GM23338 (cell line): ENCODE results near the gene UBALD2. TPM values are rescaled to one million over a fixed set of nuclear protein-coding genes. Genes with fewer than 3 reads are reported as not detected.

Experiments used
- ATAC-seq: fragments of 200-7000 bp; cut with Tn5 transposase; 3 replicates; pipeline ENCODE4 v1.9.1; 2020
- DNase-seq: peaks from one replicate; pipeline ENCODE4 v3.0.0-alpha.2; 2015; ENCODE audit warnings: low spot score
- H2AFZ ChIP-seq: fragments of 200-600 bp; sonication (generic); 2 replicates; pipeline ENCODE4 v1.8.0; 2016; ENCODE audit warnings: antibody characterized with exemption, mild to moderate bottlenecking, moderate library complexity
- H3F3A ChIP-seq: fragments of 200-600 bp; sonication (generic); replicated peaks from 2 replicates; pipeline ENCODE4 v1.8.0; 2017; ENCODE audit warnings: antibody characterized with exemption, mixed run types, low read depth
- H3K27ac ChIP-seq: fragments of 200-600 bp; sonication (generic); 2 replicates; pipeline ENCODE4 v1.6.1; 2016; ENCODE audit warnings: low read depth
- H3K27me3 ChIP-seq: fragments of 200-600 bp; sonication (generic); 2 replicates; pipeline ENCODE4 v1.8.0; 2016; ENCODE audit warnings: mild to moderate bottlenecking, mixed run types, moderate library complexity; ENCODE audit not compliant: insufficient read depth
- H3K36me3 ChIP-seq: fragments of 200-600 bp; sonication (generic); 2 replicates; pipeline ENCODE4 v1.8.0; 2016; ENCODE audit warnings: mild to moderate bottlenecking; ENCODE audit not compliant: insufficient read depth
- H3K4me1 ChIP-seq: fragments of 200-600 bp; sonication (generic); 2 replicates; pipeline ENCODE4 v1.8.0; 2016; ENCODE audit warnings: mild to moderate bottlenecking, moderate library complexity; ENCODE audit not compliant: insufficient read depth
- H3K4me2 ChIP-seq: fragments of 200-600 bp; sonication (generic); 2 replicates; pipeline ENCODE4 v1.7.1; 2017; ENCODE audit warnings: mixed run types
- H3K4me3 ChIP-seq: fragments of 200-600 bp; sonication (generic); 2 replicates; pipeline ENCODE4 v1.6.1; 2016; ENCODE audit warnings: mixed run types
- H3K79me2 ChIP-seq: fragments of 200-600 bp; sonication (generic); replicated peaks from 2 replicates; pipeline ENCODE4 v1.8.0; 2017; ENCODE audit warnings: mild to moderate bottlenecking; ENCODE audit not compliant: insufficient read depth
- H3K9me2 ChIP-seq: fragments of 200-600 bp; sonication (generic); 2 replicates; pipeline ENCODE4 v1.8.0; 2017; ENCODE audit not compliant: insufficient read depth
- H4K20me1 ChIP-seq: fragments of 200-600 bp; sonication (generic); replicated peaks from 2 replicates; pipeline ENCODE4 v1.8.0; 2017; ENCODE audit warnings: mild to moderate bottlenecking; ENCODE audit not compliant: insufficient read depth
- H3K27ac Mint-ChIP-seq: 2 replicates; pipeline ENCODE4 v1.8.0; 2020; ENCODE audit warnings: inconsistent platforms, mild to moderate bottlenecking, moderate library complexity, mixed read lengths
- H3K27me3 Mint-ChIP-seq: 3 replicates; pipeline ENCODE4 v1.8.0; 2022; ENCODE audit warnings: low read depth, mild to moderate bottlenecking, moderate library complexity, mixed read lengths, inconsistent platforms; ENCODE audit not compliant: insufficient read depth, poor library complexity
- H3K36me3 Mint-ChIP-seq: 3 replicates; pipeline ENCODE4 v1.8.0; 2021; ENCODE audit warnings: low read depth, mild to moderate bottlenecking, inconsistent platforms, moderate library complexity, mixed read lengths
- H3K4me1 Mint-ChIP-seq: 3 replicates; pipeline ENCODE4 v1.8.0; 2020; ENCODE audit warnings: mild to moderate bottlenecking, inconsistent platforms, mixed read lengths
- H3K4me3 Mint-ChIP-seq: 3 replicates; pipeline ENCODE4 v1.8.0; 2021; ENCODE audit warnings: moderate library complexity, mild to moderate bottlenecking, inconsistent platforms, mixed read lengths
- H3K9me3 Mint-ChIP-seq: 3 replicates; pipeline ENCODE4 v1.8.0; 2020; ENCODE audit warnings: moderate library complexity, mild to moderate bottlenecking, inconsistent platforms, mixed read lengths
- CREB1 ChIP-seq: fragments of 250-450 bp; sonication (Bioruptor Pico); IDR thresholded peaks from 2 replicates; pipeline ENCODE4 v1.5.0; 2020; ENCODE audit warnings: low read depth, mild to moderate bottlenecking, moderate library complexity
- EZH2 ChIP-seq: fragments of 200-600 bp; sonication (generic); IDR thresholded peaks from one replicate; pipeline ENCODE4 v1.8.0; 2017; ENCODE audit warnings: antibody characterized with exemption, mild to moderate bottlenecking, low read depth; ENCODE audit not compliant: unreplicated experiment
- EZH2phosphoT487 ChIP-seq: fragments of 200-600 bp; sonication (generic); IDR thresholded peaks from one replicate; pipeline ENCODE4 v1.8.1; 2018; ENCODE audit warnings: antibody characterized with exemption; ENCODE audit not compliant: unreplicated experiment
- JUNB ChIP-seq: IDR thresholded peaks from one replicate; pipeline ENCODE4 v1.6.1; 2016; ENCODE audit warnings: antibody characterized with exemption; ENCODE audit not compliant: unreplicated experiment
- NANOG ChIP-seq: IDR thresholded peaks from 2 replicates; pipeline ENCODE4 v1.6.1; 2016; ENCODE audit warnings: antibody characterized with exemption, borderline replicate concordance
- POLR2AphosphoS5 ChIP-seq: IDR thresholded peaks from 2 replicates; pipeline ENCODE4 v1.6.1; 2016; ENCODE audit warnings: antibody characterized with exemption, low read depth
- STAT1 ChIP-seq: IDR thresholded peaks from one replicate; pipeline ENCODE4 v1.6.1; 2016; ENCODE audit warnings: antibody characterized with exemption; ENCODE audit not compliant: unreplicated experiment
- ZNF114 ChIP-seq: fragments of 250-450 bp; sonication (Bioruptor Pico); IDR thresholded peaks from 2 replicates; pipeline ENCODE4 v1.5.0; 2020; ENCODE audit warnings: mild to moderate bottlenecking, moderate library complexity
- ZNF331 ChIP-seq: fragments of 250-450 bp; sonication (Bioruptor Pico); IDR thresholded peaks from 2 replicates; pipeline ENCODE4 v1.5.0; 2020; ENCODE audit warnings: low read depth, mild to moderate bottlenecking, moderate library complexity
- polyA plus RNA-seq: library from polyadenylated mRNA; unstranded; fragments of >200 nt; fragmentation: Nextera tagmentation; extraction: Ambion mirVana; gene quantifications from 2 replicates; pipeline ENCODE4 v1.2.1, GENCODE V29; 2016
- total RNA-seq: library from RNA; depleted of rRNA; stranded (reverse); fragments of >200 nt; shearing (Covaris generic); gene quantifications from 2 replicates; pipeline ENCODE4 v1.2.3, GENCODE V29; 2014
- TF ChIP-seq, protein P1 (sequence below): fragments of 250-450 bp; sonication (Bioruptor Pico); IDR thresholded peaks from 2 replicates; pipeline ENCODE4 v1.5.0; 2020; ENCODE audit warnings: mild to moderate bottlenecking, moderate library complexity
- TF ChIP-seq, protein P2 (sequence below): IDR thresholded peaks from one replicate; pipeline ENCODE4 v1.6.1; 2018; ENCODE audit warnings: antibody characterized with exemption; ENCODE audit not compliant: unreplicated experiment
- TF ChIP-seq, protein P3 (sequence below): IDR thresholded peaks from 2 replicates; pipeline ENCODE4 v1.6.1; 2016; ENCODE audit warnings: antibody characterized with exemption
- TF ChIP-seq, protein P4 (sequence below), 2 experiments: fragments of 200-600 bp in 1 of 2; sonication (generic) in 1 of 2; conservative IDR thresholded peaks; 2 replicates each; pipeline versions ENCODE4 v1.5.1 to v1.6.1; 2016 to 2017; ENCODE audit warnings: antibody characterized with exemption in 2 of 2, low read depth in 2 of 2, mild to moderate bottlenecking in 2 of 2, moderate library complexity in 1 of 2

The UBALD2 gene
- total and polyA plus RNA-seq, 2 experiments from 2014 or later, result 2.2 to 3.1 TPM

GRCh38 chr17:76296889-76297288 lies 31.7 kb downstream of the UBALD2 start (continued):
- TF ChIP-seq, protein P1, sequence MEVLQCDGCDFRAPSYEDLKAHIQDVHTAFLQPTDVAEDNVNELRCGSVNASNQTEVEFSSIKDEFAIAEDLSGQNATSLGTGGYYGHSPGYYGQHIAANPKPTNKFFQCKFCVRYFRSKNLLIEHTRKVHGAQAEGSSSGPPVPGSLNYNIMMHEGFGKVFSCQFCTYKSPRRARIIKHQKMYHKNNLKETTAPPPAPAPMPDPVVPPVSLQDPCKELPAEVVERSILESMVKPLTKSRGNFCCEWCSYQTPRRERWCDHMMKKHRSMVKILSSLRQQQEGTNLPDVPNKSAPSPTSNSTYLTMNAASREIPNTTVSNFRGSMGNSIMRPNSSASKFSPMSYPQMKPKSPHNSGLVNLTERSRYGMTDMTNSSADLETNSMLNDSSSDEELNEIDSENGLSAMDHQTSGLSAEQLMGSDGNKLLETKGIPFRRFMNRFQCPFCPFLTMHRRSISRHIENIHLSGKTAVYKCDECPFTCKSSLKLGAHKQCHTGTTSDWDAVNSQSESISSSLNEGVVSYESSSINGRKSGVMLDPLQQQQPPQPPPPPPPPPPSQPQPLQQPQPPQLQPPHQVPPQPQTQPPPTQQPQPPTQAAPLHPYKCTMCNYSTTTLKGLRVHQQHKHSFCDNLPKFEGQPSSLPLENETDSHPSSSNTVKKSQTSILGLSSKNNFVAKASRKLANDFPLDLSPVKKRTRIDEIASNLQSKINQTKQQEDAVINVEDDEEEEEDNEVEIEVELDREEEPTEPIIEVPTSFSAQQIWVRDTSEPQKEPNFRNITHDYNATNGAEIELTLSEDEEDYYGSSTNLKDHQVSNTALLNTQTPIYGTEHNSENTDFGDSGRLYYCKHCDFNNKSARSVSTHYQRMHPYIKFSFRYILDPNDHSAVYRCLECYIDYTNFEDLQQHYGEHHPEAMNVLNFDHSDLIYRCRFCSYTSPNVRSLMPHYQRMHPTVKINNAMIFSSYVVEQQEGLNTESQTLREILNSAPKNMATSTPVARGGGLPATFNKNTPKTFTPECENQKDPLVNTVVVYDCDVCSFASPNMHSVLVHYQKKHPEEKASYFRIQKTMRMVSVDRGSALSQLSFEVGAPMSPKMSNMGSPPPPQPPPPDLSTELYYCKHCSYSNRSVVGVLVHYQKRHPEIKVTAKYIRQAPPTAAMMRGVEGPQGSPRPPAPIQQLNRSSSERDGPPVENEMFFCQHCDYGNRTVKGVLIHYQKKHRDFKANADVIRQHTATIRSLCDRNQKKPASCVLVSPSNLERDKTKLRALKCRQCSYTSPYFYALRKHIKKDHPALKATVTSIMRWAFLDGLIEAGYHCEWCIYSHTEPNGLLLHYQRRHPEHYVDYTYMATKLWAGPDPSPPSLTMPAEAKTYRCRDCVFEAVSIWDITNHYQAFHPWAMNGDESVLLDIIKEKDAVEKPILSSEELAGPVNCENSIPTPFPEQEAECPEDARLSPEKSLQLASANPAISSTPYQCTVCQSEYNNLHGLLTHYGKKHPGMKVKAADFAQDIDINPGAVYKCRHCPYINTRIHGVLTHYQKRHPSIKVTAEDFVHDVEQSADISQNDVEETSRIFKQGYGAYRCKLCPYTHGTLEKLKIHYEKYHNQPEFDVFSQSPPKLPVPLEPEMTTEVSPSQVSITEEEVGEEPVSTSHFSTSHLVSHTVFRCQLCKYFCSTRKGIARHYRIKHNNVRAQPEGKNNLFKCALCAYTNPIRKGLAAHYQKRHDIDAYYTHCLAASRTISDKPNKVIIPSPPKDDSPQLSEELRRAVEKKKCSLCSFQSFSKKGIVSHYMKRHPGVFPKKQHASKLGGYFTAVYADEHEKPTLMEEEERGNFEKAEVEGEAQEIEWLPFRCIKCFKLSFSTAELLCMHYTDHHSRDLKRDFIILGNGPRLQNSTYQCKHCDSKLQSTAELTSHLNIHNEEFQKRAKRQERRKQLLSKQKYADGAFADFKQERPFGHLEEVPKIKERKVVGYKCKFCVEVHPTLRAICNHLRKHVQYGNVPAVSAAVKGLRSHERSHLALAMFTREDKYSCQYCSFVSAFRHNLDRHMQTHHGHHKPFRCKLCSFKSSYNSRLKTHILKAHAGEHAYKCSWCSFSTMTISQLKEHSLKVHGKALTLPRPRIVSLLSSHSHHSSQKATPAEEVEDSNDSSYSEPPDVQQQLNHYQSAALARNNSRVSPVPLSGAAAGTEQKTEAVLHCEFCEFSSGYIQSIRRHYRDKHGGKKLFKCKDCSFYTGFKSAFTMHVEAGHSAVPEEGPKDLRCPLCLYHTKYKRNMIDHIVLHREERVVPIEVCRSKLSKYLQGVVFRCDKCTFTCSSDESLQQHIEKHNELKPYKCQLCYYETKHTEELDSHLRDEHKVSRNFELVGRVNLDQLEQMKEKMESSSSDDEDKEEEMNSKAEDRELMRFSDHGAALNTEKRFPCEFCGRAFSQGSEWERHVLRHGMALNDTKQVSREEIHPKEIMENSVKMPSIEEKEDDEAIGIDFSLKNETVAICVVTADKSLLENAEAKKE (CRISPR knock-in tag), result no peak
- no peak for TF ChIP-seq STAT1
- no peak for TF ChIP-seq EZH2
- no peak for TF ChIP-seq JUNB
- no peak for TF ChIP-seq ZNF114 (CRISPR knock-in tag)
- no peak for TF ChIP-seq POLR2AphosphoS5
- TF ChIP-seq EZH2phosphoT487, result no peak

DNA sequence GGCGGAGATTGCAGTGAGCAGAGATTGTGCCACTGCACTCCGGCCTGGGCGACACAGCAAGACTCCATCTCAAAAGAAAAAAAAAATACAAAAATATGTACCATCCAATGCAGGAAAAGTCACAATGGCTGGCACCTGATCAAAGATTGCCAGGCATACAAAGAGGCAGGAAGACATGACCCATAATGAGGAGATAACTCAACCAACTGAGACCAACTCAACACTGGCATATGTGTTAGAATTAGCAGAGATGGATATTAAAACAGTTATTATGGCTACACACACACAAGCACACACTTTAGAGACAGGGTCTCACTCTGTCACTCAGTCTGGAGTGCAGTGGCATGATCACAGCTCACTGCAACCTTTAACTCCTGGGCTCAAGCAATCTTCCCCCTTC lies 32.3 kb downstream of the UBALD2 start:
- no peak for ATAC-seq
- Mint-ChIP-seq H3K4me3 (no peak overlapping the region), H3K27ac (no peak overlapping the region), H3K9me3 (no peaks in the 10 kb centered on the region), H3K27me3 (peaks cover 3% of the 10 kb centered on the region), H3K4me1 (0 out of 3 replicates have a peak, but pooled peaks cover 3% of the 10 kb centered on the region), H3K36me3 (no peaks in the 10 kb centered on the region; the same call in 2 of the 3 replicates)
- no peaks in the 10 kb centered on the region for H3K4me1 ChIP-seq
- no peak overlapping the region for H2AFZ ChIP-seq
- no peaks in the 10 kb centered on the region for H4K20me1 ChIP-seq
- H3K9me2 ChIP-seq, result no peaks in the 10 kb centered on the region
- no peaks in the 10 kb centered on the region for H3K79me2 ChIP-seq
- no peaks in the 10 kb centered on the region for H3K36me3 ChIP-seq
- H3K4me3 ChIP-seq, result no peak overlapping the region
- H3K27ac ChIP-seq, result no peak overlapping the region
- no peak overlapping the region for H3K4me2 ChIP-seq
- H3F3A ChIP-seq, result no peaks in the 10 kb centered on the region
- no peaks in the 10 kb centered on the region for H3K27me3 ChIP-seq
- no peak for DNase-seq
- TF ChIP-seq, protein P2, sequence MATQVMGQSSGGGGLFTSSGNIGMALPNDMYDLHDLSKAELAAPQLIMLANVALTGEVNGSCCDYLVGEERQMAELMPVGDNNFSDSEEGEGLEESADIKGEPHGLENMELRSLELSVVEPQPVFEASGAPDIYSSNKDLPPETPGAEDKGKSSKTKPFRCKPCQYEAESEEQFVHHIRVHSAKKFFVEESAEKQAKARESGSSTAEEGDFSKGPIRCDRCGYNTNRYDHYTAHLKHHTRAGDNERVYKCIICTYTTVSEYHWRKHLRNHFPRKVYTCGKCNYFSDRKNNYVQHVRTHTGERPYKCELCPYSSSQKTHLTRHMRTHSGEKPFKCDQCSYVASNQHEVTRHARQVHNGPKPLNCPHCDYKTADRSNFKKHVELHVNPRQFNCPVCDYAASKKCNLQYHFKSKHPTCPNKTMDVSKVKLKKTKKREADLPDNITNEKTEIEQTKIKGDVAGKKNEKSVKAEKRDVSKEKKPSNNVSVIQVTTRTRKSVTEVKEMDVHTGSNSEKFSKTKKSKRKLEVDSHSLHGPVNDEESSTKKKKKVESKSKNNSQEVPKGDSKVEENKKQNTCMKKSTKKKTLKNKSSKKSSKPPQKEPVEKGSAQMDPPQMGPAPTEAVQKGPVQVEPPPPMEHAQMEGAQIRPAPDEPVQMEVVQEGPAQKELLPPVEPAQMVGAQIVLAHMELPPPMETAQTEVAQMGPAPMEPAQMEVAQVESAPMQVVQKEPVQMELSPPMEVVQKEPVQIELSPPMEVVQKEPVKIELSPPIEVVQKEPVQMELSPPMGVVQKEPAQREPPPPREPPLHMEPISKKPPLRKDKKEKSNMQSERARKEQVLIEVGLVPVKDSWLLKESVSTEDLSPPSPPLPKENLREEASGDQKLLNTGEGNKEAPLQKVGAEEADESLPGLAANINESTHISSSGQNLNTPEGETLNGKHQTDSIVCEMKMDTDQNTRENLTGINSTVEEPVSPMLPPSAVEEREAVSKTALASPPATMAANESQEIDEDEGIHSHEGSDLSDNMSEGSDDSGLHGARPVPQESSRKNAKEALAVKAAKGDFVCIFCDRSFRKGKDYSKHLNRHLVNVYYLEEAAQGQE, result no peak
- no peak for TF ChIP-seq STAT1
- TF ChIP-seq ZNF331 (CRISPR knock-in tag), result no peak
- no peak for TF ChIP-seq EZH2phosphoT487
- no peak for TF ChIP-seq NANOG
- TF ChIP-seq, protein P3, sequence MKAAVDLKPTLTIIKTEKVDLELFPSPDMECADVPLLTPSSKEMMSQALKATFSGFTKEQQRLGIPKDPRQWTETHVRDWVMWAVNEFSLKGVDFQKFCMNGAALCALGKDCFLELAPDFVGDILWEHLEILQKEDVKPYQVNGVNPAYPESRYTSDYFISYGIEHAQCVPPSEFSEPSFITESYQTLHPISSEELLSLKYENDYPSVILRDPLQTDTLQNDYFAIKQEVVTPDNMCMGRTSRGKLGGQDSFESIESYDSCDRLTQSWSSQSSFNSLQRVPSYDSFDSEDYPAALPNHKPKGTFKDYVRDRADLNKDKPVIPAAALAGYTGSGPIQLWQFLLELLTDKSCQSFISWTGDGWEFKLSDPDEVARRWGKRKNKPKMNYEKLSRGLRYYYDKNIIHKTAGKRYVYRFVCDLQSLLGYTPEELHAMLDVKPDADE, result no peak
- no peak for TF ChIP-seq POLR2AphosphoS5
- no peak for TF ChIP-seq EZH2
- TF ChIP-seq CREB1 (CRISPR knock-in tag), result no peak
- TF ChIP-seq, protein P4, sequence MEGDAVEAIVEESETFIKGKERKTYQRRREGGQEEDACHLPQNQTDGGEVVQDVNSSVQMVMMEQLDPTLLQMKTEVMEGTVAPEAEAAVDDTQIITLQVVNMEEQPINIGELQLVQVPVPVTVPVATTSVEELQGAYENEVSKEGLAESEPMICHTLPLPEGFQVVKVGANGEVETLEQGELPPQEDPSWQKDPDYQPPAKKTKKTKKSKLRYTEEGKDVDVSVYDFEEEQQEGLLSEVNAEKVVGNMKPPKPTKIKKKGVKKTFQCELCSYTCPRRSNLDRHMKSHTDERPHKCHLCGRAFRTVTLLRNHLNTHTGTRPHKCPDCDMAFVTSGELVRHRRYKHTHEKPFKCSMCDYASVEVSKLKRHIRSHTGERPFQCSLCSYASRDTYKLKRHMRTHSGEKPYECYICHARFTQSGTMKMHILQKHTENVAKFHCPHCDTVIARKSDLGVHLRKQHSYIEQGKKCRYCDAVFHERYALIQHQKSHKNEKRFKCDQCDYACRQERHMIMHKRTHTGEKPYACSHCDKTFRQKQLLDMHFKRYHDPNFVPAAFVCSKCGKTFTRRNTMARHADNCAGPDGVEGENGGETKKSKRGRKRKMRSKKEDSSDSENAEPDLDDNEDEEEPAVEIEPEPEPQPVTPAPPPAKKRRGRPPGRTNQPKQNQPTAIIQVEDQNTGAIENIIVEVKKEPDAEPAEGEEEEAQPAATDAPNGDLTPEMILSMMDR (conservative IDR thresholded peaks at IDR 0.05; ENCODE audit: low read depth in 2 of 2), result no peak
- TF ChIP-seq JUNB, result no peak
- no peak for TF ChIP-seq ZNF114 (CRISPR knock-in tag)
